ENCODE data around the gene PRKAR2B.
A peak's percentile ranks its signal among the peaks of the same experiment; 100 is the strongest.

PRKAR2B gene

DNA sequence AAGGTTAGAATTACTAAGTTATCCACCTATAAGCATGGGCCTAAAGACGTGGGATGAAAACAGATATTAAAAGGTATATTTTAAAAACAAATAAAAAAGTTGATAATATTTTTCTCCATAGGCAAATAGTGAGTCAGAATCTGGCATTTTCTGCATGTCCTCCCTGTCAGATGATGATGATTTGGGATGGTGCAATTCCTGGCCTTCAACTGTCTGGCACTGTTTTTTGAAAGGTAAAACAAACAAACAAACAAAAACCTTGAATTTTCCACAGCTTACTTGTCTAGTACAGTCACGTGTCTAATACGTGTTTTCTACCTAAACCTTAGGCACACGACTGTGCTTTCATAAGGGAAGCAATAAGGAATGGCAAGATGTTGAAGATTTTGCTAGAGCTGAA is 141.7 kb downstream of the PRKAR2B start:
- no peak for DNase-seq (ENCODE audit: low read depth)

DNA sequence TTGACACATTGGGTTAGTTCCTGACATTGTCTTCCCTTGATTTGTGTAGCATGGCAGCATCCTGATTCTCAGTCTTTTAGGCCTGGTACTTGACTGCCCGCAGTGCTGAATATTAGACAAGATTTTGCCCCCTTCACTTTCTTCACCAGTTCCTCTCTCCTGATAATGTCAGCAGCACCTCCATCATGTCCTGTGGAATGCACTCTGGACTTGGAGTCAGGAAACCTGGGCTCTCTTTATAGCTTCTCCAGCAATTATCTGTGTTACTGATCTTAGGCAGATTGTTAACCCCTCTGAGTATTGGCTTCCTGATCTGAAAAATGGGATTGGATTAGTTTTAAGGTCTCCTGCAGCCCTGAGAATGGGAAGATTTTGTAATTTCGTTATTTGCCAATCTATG is 143.3 kb downstream of the PRKAR2B start:
- no peak for DNase-seq (ENCODE audit: low read depth)

DNA sequence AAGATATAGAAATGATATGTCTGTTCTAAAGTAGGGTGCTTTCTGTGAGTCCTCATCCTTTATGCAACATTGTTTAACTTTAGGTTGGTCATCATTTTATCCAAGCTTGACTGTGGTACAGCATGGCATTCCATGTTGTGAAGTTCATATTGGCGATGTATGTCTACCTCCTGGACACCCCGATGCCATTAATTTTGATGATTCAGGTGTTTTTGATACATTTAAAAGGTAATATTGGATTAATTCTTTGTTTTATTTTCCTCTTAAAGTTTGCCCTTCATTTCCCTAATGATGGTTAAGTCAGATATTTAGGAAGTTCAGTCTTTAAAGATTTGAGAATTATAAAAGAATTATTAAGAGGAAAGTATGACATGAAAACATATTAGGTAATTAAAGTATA is 145.6 kb downstream of the PRKAR2B start:
- no peak for DNase-seq (ENCODE audit: low read depth)

DNA sequence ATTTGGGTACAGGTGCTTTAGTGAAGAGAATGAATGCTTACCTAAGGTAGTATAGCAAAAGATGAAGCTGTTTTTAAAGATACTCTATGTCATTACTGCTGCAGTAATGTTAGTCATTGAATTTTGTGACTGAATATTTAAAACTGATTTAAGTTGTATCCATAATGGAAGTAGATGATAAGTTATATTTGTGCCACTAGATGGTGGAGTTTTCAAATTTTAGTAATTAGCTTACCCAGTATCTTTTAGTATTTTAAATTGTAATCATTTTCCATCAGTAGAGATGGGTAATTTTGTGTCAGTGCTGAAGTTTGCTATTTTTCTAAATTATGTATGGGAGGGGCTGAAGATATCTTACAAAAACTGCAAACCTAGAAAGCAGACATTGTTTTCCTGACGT is 149.5 kb downstream of the PRKAR2B start:
- DNase-seq (ENCODE audit: low read depth), result no peak

- no peak for DNase-seq (ENCODE audit: low read depth)
These were observed 152.5 kb downstream of the PRKAR2B start for GRCh38 chr7:107196834-107197610.

- DNase-seq (ENCODE audit: low read depth), result no peak
These were observed 157.4 kb downstream of the PRKAR2B start for GRCh38 chr7:107201795-107202450.

DNA sequence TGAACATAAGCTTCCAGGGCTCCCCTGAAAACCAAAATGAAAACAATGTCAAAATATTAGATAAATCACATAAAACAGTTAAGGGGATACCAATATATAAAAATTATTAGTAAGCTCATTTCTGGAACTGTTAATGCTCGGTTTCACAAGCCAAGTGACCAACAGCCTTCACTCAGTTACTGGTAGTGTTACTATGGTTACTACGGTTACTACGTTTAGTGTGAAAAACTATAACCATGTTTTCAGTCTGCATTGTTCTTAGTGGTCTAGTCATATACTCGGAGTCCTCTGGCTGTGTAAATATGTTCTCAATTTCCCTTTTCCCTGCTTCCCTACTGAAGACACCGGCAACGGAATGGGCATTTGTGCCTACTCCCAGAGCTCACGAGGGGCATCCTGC is 159.1 kb downstream of the PRKAR2B start:
- no peak for DNase-seq (ENCODE audit: low read depth)

DNA sequence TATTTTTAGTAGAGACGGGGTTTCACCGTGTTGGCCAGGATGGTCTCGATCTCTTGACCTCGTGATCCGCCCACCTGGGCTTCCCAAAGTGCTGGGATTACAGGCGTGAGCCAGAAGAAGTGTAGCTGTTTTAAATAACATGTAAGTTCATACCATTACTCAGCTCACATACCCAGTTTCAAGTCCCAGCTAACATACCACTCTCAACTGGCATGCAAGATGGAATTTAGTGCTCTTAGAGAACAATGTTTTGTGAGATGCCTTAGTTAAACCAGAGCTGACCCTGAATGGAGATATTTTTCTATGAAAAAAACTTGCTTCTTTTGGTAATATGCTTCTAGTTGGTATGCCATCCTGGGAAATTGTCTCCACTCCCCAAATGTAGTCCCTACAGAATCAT is 161.6 kb downstream of the PRKAR2B start:
- no peak for DNase-seq (ENCODE audit: low read depth)

- DNase-seq (ENCODE audit: low read depth), result no peak
These were observed 162.2 kb downstream of the PRKAR2B start for GRCh38 chr7:107206706-107207105.

DNA sequence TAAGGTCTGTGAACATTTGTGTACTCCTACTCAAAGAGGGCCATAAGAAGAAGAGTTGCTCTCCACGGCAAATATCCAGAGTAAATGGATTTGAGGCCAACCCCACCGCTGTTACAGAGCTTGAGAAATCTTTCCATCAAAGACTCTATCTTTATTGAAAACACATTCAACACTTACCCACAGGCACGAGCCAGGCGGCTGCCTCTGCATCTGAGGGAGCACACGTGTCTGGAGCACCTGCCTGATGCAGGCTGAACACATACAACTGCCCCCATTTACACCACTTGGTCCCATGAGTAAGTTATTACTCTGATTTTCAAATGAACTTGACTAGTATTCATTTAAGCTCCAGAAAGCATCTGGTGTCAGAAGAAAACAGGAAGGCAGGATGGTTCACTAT is 163.0 kb downstream of the PRKAR2B start:
- DNase-seq (ENCODE audit: low read depth), result no peak

- peak; percentile 13 for DNase-seq (ENCODE audit: low read depth)
These were observed 163.6 kb downstream of the PRKAR2B start for GRCh38 chr7:107208024-107208521.

GRCh38 chr7:107208563-107208962 is 164.1 kb downstream of the PRKAR2B start:
- no peak for DNase-seq (ENCODE audit: low read depth)

- no peak for DNase-seq (ENCODE audit: low read depth)
These were observed 165.1 kb downstream of the PRKAR2B start for GRCh38 chr7:107209565-107209964.

DNA sequence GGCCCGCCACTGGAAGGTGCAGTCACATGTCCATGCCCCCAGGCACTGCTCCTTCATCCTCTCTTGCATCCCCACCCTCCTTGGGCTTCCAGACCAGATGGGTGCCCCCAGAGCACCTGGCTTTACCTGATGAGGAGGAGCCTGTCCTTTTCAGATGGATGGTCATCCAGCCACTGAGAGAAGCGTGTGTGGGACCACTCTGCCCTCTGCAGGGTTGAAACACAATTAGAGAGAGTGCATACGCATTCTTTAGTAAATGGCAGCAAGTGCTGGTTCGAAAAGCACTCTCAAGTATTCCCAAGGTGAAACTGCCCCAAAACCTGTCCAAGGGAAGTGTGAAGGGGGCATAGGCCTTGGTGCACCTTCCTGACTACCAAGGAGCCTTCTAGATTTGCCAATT is 165.9 kb downstream of the PRKAR2B start:
- no peak for DNase-seq (ENCODE audit: low read depth)
